ENCODE data around the gene KLK8. TPM values are rescaled to one million over a fixed set of nuclear protein-coding genes. Genes with fewer than 3 reads are reported as not detected.

The KLK8 gene
- total RNA-seq, 6 donors from 2014 or later: not detected

- Histone ChIP-seq H3K27ac (no peak overlapping the region), H3K4me3 (no peak overlapping the region), H3K27me3 (no peaks in the 10 kb centered on the region), H3K9me3 (no peaks in the 10 kb centered on the region), H3K4me1 (no peaks in the 10 kb centered on the region), H3K36me3 (no peaks in the 10 kb centered on the region)
- WGBS, 2 donors: 47 to 60% methylated on average over 7 to 11 of the region's 11 CpGs
- no peak for DNase-seq
- TF ChIP-seq POLR2A (IDR thresholded peaks at IDR 0.05) (no peak), POLR2AphosphoS5 (IDR thresholded peaks at IDR 0.05) (no peak), EP300 (IDR thresholded peaks at IDR 0.05) (no peak)
- TF ChIP-seq, protein P1, sequence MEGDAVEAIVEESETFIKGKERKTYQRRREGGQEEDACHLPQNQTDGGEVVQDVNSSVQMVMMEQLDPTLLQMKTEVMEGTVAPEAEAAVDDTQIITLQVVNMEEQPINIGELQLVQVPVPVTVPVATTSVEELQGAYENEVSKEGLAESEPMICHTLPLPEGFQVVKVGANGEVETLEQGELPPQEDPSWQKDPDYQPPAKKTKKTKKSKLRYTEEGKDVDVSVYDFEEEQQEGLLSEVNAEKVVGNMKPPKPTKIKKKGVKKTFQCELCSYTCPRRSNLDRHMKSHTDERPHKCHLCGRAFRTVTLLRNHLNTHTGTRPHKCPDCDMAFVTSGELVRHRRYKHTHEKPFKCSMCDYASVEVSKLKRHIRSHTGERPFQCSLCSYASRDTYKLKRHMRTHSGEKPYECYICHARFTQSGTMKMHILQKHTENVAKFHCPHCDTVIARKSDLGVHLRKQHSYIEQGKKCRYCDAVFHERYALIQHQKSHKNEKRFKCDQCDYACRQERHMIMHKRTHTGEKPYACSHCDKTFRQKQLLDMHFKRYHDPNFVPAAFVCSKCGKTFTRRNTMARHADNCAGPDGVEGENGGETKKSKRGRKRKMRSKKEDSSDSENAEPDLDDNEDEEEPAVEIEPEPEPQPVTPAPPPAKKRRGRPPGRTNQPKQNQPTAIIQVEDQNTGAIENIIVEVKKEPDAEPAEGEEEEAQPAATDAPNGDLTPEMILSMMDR (IDR thresholded peaks at IDR 0.05): no peak
- no peak for ATAC-seq (ENCODE audit: low FRiP score in 2 of 2)
Measured at GRCh38 chr19:50981587-50982146, 19.7 kb downstream of the KLK8 start.

DNA sequence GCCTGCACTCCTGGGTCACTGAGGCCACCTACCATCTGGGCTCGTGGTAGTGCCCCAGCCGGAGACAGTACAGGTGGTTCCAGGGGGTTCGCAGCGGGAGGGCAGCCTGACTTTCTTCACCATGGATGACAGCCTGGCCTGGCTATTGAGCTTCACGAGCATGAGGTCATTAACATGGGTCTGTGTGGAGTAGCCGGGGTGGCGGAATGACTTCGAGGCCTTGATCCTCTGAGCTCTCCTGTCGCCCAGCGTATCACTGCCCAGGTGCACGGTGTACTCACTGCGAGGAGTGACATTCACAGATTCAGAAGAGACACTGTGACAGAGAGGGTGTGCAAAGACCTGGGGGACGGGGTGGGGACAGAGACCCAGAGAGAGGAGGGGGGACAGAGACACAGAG, 21.2 kb downstream of the KLK8 start:
- H3K27me3 ChIP-seq: no peaks in the 10 kb centered on the region
- H3K4me1 ChIP-seq: no peaks in the 10 kb centered on the region
- DNase-seq (no peak), ATAC-seq (ENCODE audit: low FRiP score in 2 of 2) (no peak)
- TF ChIP-seq EP300 (IDR thresholded peaks at IDR 0.05) (no peak), POLR2AphosphoS5 (IDR thresholded peaks at IDR 0.05) (no peak), POLR2A (IDR thresholded peaks at IDR 0.05) (no peak)
- TF ChIP-seq, protein P1 (IDR thresholded peaks at IDR 0.05): no peak
- H3K9me3 ChIP-seq: no peaks in the 10 kb centered on the region
- no peaks in the 10 kb centered on the region for H3K36me3 ChIP-seq
- WGBS, 2 donors: 46 to 62% methylated on average over 10 to 12 of the region's 13 CpGs
- H3K4me3 ChIP-seq: no peak overlapping the region
- H3K27ac ChIP-seq: no peak overlapping the region

DNA sequence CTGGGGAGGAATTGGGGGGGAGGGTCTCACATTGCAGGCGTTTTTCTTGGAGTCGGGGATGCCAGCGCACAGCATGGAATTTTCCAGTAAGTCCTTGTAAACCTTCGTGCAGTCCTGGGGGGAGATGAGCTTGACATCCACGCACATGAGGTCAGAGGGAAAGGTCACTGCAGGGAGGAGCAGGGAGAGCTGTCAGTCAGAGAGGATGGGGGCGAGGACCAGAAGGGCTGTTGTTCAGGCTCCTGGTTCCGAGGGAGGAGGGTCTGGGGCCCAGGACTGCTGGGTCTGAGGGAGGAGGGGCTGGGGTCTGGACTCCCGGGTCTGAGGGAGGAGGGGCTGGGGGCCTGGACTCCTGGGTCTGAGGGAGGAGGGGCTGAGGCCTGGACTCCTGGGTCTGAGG, 21.6 kb downstream of the KLK8 start:
- DNase-seq: no peak
- Histone ChIP-seq H3K27me3 (no peaks in the 10 kb centered on the region), H3K36me3 (no peaks in the 10 kb centered on the region), H3K9me3 (no peaks in the 10 kb centered on the region), H3K4me3 (no peak overlapping the region), H3K27ac (no peak overlapping the region), H3K4me1 (no peaks in the 10 kb centered on the region)
- 37 to 40% methylated on average over 7 of the region's 8 CpGs for WGBS, 2 donors
- TF ChIP-seq POLR2AphosphoS5 (IDR thresholded peaks at IDR 0.05): no peak
- TF ChIP-seq EP300 (IDR thresholded peaks at IDR 0.05): no peak
- TF ChIP-seq, protein P1 (IDR thresholded peaks at IDR 0.05): no peak
- no peak for ATAC-seq (ENCODE audit: low FRiP score in 2 of 2)

DNA sequence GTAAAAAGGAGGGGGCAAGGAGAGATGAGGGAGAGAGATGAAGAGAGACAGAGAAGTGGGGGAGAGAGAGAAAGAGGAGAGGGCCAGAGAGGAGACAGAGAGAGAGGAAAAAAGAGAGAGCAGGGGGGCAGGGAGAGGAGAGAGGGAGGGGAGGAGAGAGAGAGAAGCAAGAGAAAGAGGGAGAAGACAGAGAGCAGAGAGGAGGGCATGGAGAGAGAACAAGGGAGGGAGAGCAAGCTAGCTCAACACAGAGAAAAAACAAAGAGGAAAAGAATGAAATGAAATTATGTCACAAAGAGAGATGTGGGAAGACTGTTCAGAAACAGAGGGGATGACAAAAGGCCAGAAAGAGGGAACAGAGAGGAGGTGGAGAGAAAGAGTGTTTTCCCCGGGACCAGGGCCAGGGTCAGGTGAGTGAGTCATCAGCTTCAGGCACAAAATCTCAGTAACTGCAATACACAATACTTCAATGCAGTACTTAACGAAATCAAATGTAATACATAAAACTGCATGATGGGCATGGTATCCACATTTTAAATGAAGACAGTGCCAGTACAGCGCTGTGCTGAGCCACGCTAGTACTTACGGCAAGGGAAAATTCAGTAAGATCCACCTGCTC, 22.5 kb downstream of the KLK8 start:
- Histone ChIP-seq H3K4me1 (no peaks in the 10 kb centered on the region), H3K27me3 (no peaks in the 10 kb centered on the region), H3K27ac (no peak overlapping the region), H3K4me3 (no peak overlapping the region), H3K36me3 (no peaks in the 10 kb centered on the region), H3K9me3 (no peaks in the 10 kb centered on the region)
- DNase-seq: no peak
- 73 to 74% methylated on average over 5 of the region's 5 CpGs for WGBS, 2 donors
- ATAC-seq (ENCODE audit: low FRiP score in 2 of 2): no peak
- TF ChIP-seq, protein P1 (IDR thresholded peaks at IDR 0.05): no peak
- TF ChIP-seq EP300 (IDR thresholded peaks at IDR 0.05): no peak
- TF ChIP-seq POLR2AphosphoS5 (IDR thresholded peaks at IDR 0.05): no peak
- no peak for TF ChIP-seq POLR2A (IDR thresholded peaks at IDR 0.05)

GRCh38 chr19:50977626-50978025, 23.8 kb downstream of the KLK8 start:
- TF ChIP-seq POLR2A (IDR thresholded peaks at IDR 0.05) (no peak), EP300 (IDR thresholded peaks at IDR 0.05) (no peak)
- TF ChIP-seq, protein P1 (IDR thresholded peaks at IDR 0.05): no peak
- no peak overlapping the region for H3K4me3 ChIP-seq
- 76 to 78% methylated on average over 4 of the region's 4 CpGs for WGBS, 2 donors
- H3K4me1 ChIP-seq: no peaks in the 10 kb centered on the region
- no peaks in the 10 kb centered on the region for H3K36me3 ChIP-seq
- ATAC-seq (ENCODE audit: low FRiP score in 2 of 2) (no peak), DNase-seq (no peak)
- no peaks in the 10 kb centered on the region for H3K9me3 ChIP-seq
- no peak overlapping the region for H3K27ac ChIP-seq
- no peaks in the 10 kb centered on the region for H3K27me3 ChIP-seq

Measured in upper lobe of left lung (tissue), 6 donors.